ENCODE measurements around the gene RPUSD4.

The RPUSD4 gene

GRCh38 chr11:126188332-126189108, 22.9 kb downstream of the RPUSD4 start:
- no peak for TF ChIP-seq CTCF (conservative IDR thresholded peaks at IDR 0.05)
- TF ChIP-seq ZFX (IDR thresholded peaks at IDR 0.05) = no peak
- H3K27ac ChIP-seq = no peak overlapping the region

- TF ChIP-seq ZFX (IDR thresholded peaks at IDR 0.05) = no peak
- TF ChIP-seq CTCF (conservative IDR thresholded peaks at IDR 0.05) = no peak
- H3K27ac ChIP-seq = no peak overlapping the region
Measured at GRCh38 chr11:126186708-126187529, 24.5 kb downstream of the RPUSD4 start.

GRCh38 chr11:126186025-126186698, 25.3 kb downstream of the RPUSD4 start:
- no peak overlapping the region for H3K27ac ChIP-seq
- TF ChIP-seq ZFX (IDR thresholded peaks at IDR 0.05) (no peak), CTCF (conservative IDR thresholded peaks at IDR 0.05) (no peak)

GRCh38 chr11:126185259-126186024, 26.0 kb downstream of the RPUSD4 start:
- no peak for TF ChIP-seq CTCF (conservative IDR thresholded peaks at IDR 0.05)
- TF ChIP-seq ZFX (IDR thresholded peaks at IDR 0.05) = no peak
- no peak overlapping the region for H3K27ac ChIP-seq

GRCh38 chr11:126182787-126183445, 28.5 kb downstream of the RPUSD4 start:
- no peak overlapping the region for H3K27ac ChIP-seq
- no peak for TF ChIP-seq ZFX (IDR thresholded peaks at IDR 0.05)

- H3K27ac ChIP-seq = no peak overlapping the region
- TF ChIP-seq CTCF (conservative IDR thresholded peaks at IDR 0.05) (no peak), ZFX (IDR thresholded peaks at IDR 0.05) (no peak)
Measured at GRCh38 chr11:126181939-126182730, 29.3 kb downstream of the RPUSD4 start.

All from C4-2B (cell line).